Measurements from ENCODE around the gene NLRP6. TPM values are rescaled to one million over a fixed set of nuclear protein-coding genes. Genes with fewer than 3 reads are reported as not detected.
"Not testable (repeated sequence)": the region's sequence is repeated elsewhere in the genome, so short reads cannot be mapped to it uniquely, and the experiment has no call there.

Gene NLRP6
- total RNA-seq, 2 donors from 2014 or later: not detected

DNA sequence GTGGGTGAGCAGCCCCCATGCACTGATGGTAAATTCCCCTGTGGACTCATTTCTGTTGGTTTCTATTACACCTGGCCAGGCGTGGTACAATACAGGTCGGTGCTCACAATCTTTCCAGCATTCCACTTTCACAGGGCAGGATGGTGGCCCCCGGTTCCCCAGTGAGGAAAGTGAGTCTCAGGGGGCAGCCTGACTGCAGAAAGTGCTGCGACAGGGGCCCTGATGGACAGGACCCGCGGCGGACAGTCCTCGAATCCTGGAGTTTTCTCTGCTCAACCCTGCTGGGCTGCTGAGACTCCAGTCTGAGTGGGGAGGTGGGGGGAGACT is 7.7 kb downstream of the NLRP6 start:
- 80 to 94% methylated on average over 3 to 8 of the region's 8 CpGs for WGBS, 2 experiments (ENCODE audit: insufficient coverage in 1 of 2, insufficient read length in 1 of 2)
- no peak for DNase-seq
- H3K4me3 Mint-ChIP-seq: no peak overlapping the region

DNA sequence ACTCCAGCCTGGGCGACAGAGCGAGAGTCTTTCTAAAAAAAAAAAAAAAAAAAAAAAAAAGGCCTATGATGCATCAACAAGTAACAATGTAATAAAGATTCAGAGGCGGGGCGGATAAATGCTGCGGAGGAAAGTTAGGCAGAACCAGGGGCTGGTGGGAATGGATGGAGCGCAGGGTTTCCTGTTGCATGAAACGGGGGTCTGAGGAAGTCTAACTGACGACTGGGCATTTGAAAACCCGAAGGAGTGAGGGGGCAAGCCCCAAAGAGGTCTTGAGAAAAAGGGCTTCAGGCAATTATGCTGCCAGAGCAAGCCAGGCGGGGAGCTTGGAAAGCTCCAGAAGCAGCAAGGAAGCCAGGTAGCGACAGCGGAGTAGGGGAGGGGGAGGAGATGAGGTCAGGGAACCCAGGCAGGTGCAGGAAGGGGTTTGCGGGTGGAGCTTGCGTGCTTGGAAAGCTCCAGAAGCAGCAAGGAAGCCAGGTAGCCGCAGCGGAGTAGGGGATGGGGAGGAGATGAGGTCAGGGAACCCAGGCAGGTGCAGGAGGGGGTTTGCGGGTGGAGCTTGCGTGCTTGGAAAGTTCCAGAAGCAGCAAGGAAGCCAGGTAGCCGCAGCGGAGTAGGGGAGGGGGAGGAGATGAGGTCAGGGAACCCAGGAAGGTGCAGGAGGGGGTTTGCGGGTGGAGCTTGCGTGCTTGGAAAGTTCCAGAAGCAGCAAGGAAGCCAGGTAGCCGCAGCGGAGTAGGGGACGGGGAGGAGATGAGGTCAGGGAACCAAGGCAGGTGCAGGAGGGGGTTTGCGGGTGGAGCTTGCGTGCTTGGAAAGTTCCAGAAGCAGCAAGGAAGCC is 9.0 kb downstream of the NLRP6 start:
- not testable (repeated sequence) for H3K4me1 ChIP-seq (ENCODE audit: control insufficient read depth, insufficient read depth, low read length); H3K9ac ChIP-seq (ENCODE audit: extremely low read depth, low read length, poor library complexity, severe bottlenecking); H3K27ac ChIP-seq (ENCODE audit: low read depth, low read length); H3K9me3 ChIP-seq (ENCODE audit: control insufficient read depth, low read length); H3K9me3 Mint-ChIP-seq; H3K36me3 Mint-ChIP-seq (ENCODE audit: low read depth); H3K4me3 ChIP-seq (ENCODE audit: low read length); H3K36me3 ChIP-seq (ENCODE audit: control insufficient read depth, insufficient read depth, low read length); H3K27ac Mint-ChIP-seq
- Mint-ChIP-seq H3K4me1 (peaks cover 15% of the 10 kb centered on the region), H3K4me3 (peak overlapping the region; percentile 66), H3K27me3 (ENCODE audit: insufficient read depth) (peaks cover 34% of the 10 kb centered on the region)
- WGBS, 2 experiments (ENCODE audit: insufficient coverage in 1 of 2, insufficient read length in 1 of 2): 92 to 93% methylated on average over 13 to 23 of the region's 27 CpGs
- H3K27me3 ChIP-seq (ENCODE audit: control insufficient read depth, insufficient read depth, low read length, poor library complexity, severe bottlenecking): peaks cover 25% of the 10 kb centered on the region
- DNase-seq: peak; percentile 50

More for the DNA sequence above, 7.7 kb downstream of the NLRP6 start:
- Mint-ChIP-seq H3K27ac (no peak overlapping the region), H3K36me3 (ENCODE audit: low read depth) (peaks cover under 1% of the 10 kb centered on the region), H3K27me3 (ENCODE audit: insufficient read depth) (peaks cover 47% of the 10 kb centered on the region), H3K4me1 (peaks cover 7% of the 10 kb centered on the region), H3K9me3 (no peaks in the 10 kb centered on the region)
- H3K4me1 ChIP-seq (ENCODE audit: control insufficient read depth, insufficient read depth, low read length): no peaks in the 10 kb centered on the region
- peaks cover 38% of the 10 kb centered on the region for H3K27me3 ChIP-seq (ENCODE audit: control insufficient read depth, insufficient read depth, low read length, poor library complexity, severe bottlenecking)
- H3K9ac ChIP-seq (ENCODE audit: extremely low read depth, low read length, poor library complexity, severe bottlenecking): no peak overlapping the region
- no peak overlapping the region for H3K4me3 ChIP-seq (ENCODE audit: low read length)
- H3K27ac ChIP-seq (ENCODE audit: low read depth, low read length): no peak overlapping the region
- no peaks in the 10 kb centered on the region for H3K9me3 ChIP-seq (ENCODE audit: control insufficient read depth, low read length)
- TF ChIP-seq, protein P1, sequence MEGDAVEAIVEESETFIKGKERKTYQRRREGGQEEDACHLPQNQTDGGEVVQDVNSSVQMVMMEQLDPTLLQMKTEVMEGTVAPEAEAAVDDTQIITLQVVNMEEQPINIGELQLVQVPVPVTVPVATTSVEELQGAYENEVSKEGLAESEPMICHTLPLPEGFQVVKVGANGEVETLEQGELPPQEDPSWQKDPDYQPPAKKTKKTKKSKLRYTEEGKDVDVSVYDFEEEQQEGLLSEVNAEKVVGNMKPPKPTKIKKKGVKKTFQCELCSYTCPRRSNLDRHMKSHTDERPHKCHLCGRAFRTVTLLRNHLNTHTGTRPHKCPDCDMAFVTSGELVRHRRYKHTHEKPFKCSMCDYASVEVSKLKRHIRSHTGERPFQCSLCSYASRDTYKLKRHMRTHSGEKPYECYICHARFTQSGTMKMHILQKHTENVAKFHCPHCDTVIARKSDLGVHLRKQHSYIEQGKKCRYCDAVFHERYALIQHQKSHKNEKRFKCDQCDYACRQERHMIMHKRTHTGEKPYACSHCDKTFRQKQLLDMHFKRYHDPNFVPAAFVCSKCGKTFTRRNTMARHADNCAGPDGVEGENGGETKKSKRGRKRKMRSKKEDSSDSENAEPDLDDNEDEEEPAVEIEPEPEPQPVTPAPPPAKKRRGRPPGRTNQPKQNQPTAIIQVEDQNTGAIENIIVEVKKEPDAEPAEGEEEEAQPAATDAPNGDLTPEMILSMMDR (conservative IDR thresholded peaks at IDR 0.05): no peak
- H3K36me3 ChIP-seq (ENCODE audit: control insufficient read depth, insufficient read depth, low read length): no peaks in the 10 kb centered on the region

DNA sequence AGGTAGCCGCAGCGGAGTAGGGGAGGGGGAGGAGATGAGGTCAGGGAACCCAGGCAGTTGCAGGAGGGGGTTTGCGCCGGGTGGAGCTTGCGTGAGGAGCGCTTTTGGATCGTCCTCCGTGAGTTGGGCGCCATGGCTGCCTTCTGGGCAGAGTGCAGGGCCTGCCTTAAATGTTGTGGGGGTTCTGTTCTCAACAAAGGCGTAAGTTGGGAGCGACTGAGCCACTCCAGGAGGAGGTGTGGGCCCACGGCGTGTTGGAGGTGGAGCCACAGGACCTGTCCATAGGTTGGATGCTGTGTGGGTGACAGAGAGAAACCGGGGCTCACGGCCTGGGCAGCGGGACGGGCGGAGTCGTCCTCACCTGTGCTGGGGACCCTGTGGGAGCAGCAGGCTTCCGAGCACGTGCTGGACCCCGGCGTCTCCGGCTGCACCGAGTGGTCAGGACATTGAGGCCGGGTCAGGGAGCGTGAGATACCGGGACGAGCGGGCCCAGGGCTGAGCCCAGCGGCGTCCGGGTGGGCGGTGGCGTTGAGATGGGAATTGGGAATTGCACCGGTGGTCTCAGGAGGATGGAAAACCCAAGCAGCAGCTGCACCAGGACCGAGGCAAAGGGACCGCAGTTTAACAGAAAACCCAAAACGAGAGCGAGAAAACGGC is 9.7 kb downstream of the NLRP6 start:
- peaks cover 15% of the 10 kb centered on the region for H3K4me1 Mint-ChIP-seq
- no peaks in the 10 kb centered on the region for H3K9me3 Mint-ChIP-seq
- H3K4me3 Mint-ChIP-seq: peak overlapping the region; percentile 66
- H3K27me3 Mint-ChIP-seq (ENCODE audit: insufficient read depth): peaks cover 26% of the 10 kb centered on the region
- H3K36me3 Mint-ChIP-seq (ENCODE audit: low read depth): peaks cover 14% of the 10 kb centered on the region
- Histone ChIP-seq H3K9ac (ENCODE audit: extremely low read depth, low read length, poor library complexity, severe bottlenecking) (peak overlapping the region; percentile 30), H3K4me1 (ENCODE audit: control insufficient read depth, insufficient read depth, low read length) (no peaks in the 10 kb centered on the region), H3K27me3 (ENCODE audit: control insufficient read depth, insufficient read depth, low read length, poor library complexity, severe bottlenecking) (peaks cover 17% of the 10 kb centered on the region), H3K9me3 (ENCODE audit: control insufficient read depth, low read length) (no peaks in the 10 kb centered on the region), H3K36me3 (ENCODE audit: control insufficient read depth, insufficient read depth, low read length) (no peaks in the 10 kb centered on the region), H3K27ac (ENCODE audit: low read depth, low read length) (no peak overlapping the region), H3K4me3 (ENCODE audit: low read length) (peak overlapping the region; percentile 79)
- peak; percentile 67 for DNase-seq
- H3K27ac Mint-ChIP-seq: peak overlapping the region; percentile 55
- 23 to 50% methylated on average over 7 to 41 of the region's 41 CpGs for WGBS, 2 experiments (ENCODE audit: insufficient coverage in 1 of 2, insufficient read length in 1 of 2)
- TF ChIP-seq, protein P1 (conservative IDR thresholded peaks at IDR 0.05): no peak
